Body of pancreas (tissue), 4 donors: ENCODE measurements around the gene VPS9D1.

ENCODE experiments used
- CTCF ChIP-seq, 7 experiments: fragments of 450-650 bp in 4 of 7; fragments of 200-600 bp in 3 of 7; sonication (generic) in 3 of 7; IDR thresholded peaks; one replicate each; pipeline ENCODE4 v1.5.1; 2016 to 2019; ENCODE audit warnings: antibody characterized with exemption in 7 of 7
- POLR2A ChIP-seq, 3 donors: fragments of 450-650 bp; IDR thresholded peaks; one replicate each; pipeline ENCODE4 v1.6.1; 2016; ENCODE audit warnings: antibody characterized with exemption in 3 of 3, mild to moderate bottlenecking in 2 of 3

GRCh38 chr16:89709716-89710432 lies 10.8 kb downstream of the VPS9D1 start:
- no peak for TF ChIP-seq CTCF (IDR thresholded peaks at IDR 0.05)
- TF ChIP-seq POLR2A (IDR thresholded peaks at IDR 0.05) = no peak
